ENCODE data around the gene BAIAP3.
A peak's percentile ranks its signal among the peaks of the same experiment; 100 is the strongest.

Gene BAIAP3

DNA sequence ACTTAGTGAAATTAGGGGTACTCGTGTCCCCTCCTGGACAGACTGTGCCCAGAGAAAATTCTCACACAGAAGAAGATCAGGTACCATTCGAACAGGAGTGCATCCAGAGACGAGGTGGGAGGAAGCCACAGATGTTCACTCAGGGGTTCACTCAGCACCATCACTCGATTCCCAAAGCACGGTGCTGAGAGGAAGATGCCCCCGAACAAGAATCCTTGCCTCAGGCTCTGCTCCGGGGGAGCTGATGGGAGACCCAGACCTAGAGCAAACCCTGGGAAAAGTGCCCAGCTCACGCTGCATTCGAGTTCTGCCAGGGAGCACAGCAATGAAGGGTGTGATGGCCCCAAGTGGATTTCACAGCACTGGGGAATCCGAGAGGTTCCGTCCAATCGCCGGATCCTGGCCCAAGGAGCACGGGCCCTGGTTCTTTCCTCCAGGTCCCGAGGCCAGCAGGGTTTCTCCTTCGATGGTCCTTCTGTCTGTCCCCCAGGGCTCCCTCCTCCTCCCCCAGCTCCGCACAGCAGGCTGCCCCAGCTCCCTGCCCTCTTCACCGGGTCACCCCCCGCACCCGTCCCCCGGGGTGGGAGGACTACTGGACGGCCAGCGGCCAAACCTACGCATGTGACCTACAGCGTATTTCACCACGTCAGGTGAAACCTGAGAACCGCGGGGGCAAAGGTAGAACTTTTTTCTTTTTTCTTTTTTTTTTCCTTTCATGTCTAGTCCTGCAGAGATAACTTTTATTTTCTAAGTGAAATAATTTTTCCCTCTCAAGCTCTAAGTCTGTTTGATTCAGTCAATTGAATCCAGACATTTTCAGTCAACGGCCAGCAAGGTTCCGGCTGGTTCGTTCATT, 34.2 kb upstream of the BAIAP3 start:
- no peak for DNase-seq (ENCODE audit: low spot score)

DNA sequence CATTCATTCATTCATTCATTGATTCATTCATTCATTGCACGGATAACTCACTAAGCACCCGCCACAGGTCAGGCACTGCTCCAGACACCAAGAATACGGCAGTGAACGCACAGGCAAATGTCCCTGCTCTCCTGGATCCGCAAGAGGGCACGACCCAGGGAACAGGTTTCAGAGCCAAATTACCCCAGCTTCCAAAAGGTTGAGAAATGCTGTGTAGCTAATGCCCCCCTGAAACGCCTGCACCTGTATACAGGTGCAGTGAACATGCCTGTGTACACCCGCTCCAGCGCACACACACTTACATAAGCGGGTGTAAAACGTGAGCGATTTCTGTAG, 33.6 kb upstream of the BAIAP3 start:
- no peak for DNase-seq (ENCODE audit: low spot score)

DNA sequence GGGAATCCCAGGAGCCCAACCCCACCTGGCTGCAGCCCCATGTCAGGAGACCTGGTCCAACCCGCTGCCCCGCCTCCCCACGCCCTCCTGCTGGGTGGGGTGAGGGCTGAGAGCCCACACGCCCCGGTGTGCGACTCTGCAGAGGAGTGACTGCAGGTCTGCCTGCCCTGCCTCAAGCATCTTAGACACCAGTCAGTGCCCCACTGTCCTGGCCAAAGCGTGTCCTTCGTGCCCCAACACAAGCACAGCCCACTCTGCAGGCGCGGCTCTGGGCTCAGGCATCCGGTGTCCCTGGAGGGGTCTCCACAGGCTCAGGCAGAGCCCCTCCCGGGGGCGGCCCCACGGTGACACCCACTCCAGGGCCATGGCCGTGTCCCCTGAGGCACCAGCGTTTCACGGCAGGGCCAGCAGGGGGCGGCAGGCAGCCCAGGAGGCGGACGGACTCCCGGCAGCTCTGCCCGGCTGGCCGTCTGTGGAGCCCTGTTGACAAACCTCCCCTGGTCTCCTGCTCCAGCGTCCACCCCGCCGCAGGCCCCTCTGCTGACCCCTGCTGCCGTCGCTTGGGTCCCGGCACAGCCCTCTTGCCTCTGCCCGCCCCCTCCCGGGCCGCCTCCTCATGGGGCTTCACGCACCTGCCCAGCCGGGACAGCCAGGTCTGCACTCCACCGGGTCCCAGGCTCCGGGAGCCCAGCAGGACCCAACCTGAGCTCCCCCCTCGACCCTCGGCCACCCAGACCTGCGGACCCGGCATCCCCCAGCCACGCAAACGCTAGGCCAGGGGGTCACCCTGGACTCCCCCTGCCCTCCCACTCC, 32.6 kb upstream of the BAIAP3 start:
- peak; percentile 75 for DNase-seq (ENCODE audit: low spot score)

DNA sequence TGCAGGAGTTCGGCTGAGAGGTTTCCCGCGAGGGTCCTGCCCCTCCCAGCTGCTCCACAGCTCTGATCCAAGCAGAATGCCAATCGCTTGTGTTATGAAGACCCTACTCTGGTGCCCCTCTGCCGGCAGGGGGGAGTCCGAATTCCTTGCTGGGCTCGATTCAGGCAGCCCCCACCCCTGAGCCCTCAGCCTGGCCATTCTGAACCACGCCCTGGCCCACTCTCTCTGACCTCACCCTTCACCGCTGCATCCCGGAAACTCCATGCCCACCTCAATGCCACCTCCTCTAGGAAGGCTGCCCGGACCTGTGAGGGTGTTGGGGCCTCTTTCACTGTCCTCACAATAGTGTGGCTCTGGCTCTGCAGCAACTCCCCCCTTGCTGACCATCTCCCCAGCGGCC, 31.9 kb upstream of the BAIAP3 start:
- no peak for DNase-seq (ENCODE audit: low spot score)

GRCh38 chr16:1305823-1306222, 27.6 kb upstream of the BAIAP3 start:
- no peak for DNase-seq (ENCODE audit: low spot score)

DNA sequence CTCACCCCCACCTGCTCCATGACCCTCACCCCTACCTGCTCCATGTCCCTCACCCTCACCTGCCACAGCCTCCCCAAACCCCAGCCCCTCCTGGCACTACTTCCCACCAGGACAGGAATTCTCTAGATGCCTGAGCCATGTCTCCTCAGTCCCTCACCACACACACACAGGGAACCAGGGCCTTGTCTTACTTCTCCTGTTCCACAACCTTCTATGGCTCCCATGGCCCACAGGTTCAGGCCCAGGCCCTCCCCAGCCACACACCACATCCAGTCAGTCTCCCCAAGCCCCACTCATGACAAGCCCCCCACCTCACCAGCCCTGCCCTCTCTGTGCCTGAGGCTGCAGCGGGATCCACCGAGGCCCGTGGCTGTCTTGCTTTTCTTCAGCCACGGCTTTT, 27.1 kb upstream of the BAIAP3 start:
- no peak for DNase-seq (ENCODE audit: low spot score)

DNA sequence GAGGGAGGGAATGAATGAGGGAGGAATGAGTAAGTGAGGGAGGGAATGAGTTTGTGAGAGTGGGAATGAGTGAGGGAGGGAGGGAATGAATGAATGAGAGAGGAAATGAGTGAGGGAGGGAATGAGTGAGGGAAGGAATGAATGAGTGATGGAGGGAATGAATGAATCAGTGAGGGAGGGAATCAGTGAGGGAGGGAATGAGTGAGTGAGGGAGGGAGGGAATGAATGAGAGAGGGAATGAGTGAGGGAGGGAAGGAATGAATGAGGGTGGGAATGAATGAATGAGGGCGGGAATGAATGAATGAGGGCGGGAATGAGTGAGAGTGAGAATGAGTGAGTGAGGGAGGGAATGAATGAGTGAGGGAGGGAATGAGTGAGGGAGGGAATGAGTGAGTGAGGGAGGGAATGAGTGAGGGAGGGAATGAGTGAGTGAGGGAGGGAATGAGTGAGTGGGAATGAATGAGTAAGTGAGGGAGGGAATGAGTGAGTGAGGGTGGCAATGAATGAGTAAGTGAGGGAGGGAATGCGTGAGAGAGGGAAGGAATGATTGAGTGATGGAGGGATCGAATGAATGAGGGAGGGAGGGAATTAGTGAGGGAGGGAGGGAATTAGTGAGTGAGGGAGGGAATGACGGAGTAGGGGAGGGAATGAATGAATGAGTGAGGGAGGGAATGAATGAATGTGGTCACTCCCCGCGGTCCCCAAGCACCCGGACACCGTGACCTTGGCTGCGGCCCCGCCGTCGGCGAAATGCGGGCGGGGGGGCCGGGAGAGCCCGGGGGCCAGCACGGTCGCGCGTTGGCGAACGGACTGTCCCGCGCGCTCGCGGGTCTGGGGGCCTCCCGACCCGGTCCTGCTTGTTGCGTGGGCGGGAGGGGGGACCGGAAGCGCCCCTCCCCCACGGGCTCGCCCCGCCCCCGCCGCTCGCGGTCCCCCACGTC, 25.1 kb upstream of the BAIAP3 start:
- DNase-seq (ENCODE audit: low spot score), result no peak

DNA sequence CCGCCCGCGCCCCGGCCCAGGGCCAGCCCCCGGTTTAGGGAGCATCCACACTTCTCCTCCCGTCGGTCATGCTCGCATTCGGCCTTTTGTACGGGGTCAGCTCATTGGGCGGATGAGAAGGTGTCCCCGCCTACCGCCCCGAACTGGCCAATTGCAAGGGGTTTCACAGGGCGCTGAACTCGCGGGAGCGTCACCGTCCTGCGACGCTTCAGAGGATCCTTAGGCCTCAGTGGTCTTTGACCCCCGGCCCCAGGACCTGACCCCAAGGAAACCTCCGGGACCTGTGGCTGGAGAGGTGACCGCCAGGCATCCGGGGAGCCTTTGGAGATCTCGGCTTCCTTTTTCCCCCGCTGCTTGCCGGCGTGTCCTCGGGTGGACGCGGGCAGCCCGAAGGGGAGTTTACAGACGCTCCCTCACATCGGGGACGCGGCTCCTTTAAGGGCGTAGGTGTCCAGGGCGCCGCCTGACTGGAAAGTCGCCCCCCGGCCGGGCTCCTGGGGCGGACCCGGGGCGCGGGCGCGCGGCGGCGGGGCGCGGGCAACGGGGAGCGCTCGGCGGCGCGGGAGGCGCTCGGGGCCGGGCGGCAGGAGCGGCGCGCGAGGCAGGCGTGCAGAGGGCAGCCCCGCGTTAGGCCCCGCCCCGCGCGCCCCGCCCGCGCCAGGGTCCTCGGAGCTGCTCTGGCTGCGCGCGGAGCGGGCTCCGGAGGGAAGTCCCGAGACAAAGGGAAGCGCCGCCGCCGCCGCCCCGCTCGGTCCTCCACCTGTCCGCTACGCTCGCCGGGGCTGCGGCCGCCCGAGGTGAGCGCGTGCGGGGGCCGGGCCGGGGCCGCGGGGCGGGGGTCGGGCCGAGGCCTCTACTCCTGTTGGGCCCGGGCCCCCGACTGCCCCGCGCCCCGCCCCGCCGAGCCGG, 24.2 kb upstream of the BAIAP3 start, which contains the start of gene UBE2I:
Gene UBE2I, plus strand, starts transcription at position 660 of the 909 bp plus-strand sequence. CDS start 4,395 bp downstream, outside the sequence.
- peak; percentile 98 for DNase-seq (ENCODE audit: low spot score)

DNA sequence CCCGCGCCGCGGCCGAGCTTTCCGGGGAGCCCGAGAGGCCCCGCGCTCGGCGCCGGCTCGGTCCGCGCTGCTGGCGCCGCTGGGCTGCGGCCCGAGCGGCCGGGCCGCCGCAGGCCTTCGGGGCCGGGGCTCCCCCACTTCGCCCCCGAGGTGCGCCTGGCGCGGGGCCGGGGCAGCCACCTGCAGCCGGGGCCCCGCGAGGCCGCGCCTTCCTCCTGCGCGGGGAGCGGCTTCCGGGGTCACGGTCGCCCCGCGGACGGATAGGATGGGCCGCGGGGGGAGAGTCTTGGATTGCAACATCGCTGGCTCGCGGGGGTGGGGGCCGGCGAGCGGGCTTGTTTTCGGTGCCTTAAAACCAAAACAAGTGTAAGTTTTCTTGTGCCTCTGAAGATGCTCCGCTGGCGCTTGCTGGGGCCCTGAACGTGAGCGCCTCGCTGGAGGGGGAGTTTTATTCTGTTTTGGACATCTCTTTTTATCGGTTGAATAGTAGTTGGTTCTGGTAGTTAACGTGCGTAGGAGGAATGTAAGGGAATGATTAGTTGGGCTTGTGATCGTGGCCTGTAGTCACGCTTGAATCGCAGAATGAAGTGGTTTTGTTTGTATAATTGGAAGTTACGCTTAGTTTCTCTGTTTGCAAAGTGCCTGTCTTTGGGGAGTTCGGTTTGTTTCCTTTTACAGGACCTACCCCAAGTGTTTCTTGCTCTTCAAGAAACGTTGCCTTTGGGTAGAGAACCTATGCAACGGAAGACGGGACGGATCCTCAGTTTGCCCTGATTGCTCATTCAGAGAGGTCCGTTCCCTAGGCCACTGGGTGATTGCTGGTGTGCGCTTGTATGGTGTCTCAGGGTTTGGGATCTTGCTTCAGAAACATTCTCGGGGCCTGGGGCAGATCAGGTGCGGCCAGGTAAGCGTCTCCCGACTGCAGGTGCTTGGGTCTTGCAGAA, 23.3 kb upstream of the BAIAP3 start:
- DNase-seq (ENCODE audit: low spot score), result peak; percentile 59

DNA sequence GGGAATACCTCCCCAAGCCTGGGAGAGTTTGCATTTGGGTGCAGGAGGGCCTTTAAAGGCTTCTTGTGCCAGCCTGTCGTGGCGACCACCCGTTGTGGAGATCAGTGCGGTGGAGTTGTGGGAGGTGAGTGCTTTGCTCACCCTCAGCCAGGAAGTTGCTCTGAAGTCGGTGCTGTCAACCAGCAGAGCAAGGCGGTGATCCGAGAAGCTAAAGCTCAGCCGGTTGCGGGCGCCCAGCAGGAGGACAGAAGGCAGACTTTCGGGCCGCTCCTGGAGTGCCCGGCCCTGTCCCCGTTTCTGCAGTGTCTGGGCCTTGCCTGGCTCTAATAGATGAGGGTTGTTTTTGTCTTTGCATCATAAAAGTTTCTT, 22.6 kb upstream of the BAIAP3 start:
- DNase-seq (ENCODE audit: low spot score), result peak; percentile 70

- DNase-seq (ENCODE audit: low spot score), result peak; percentile 36
Measured at GRCh38 chr16:1311212-1311737, 22.2 kb upstream of the BAIAP3 start.

DNA sequence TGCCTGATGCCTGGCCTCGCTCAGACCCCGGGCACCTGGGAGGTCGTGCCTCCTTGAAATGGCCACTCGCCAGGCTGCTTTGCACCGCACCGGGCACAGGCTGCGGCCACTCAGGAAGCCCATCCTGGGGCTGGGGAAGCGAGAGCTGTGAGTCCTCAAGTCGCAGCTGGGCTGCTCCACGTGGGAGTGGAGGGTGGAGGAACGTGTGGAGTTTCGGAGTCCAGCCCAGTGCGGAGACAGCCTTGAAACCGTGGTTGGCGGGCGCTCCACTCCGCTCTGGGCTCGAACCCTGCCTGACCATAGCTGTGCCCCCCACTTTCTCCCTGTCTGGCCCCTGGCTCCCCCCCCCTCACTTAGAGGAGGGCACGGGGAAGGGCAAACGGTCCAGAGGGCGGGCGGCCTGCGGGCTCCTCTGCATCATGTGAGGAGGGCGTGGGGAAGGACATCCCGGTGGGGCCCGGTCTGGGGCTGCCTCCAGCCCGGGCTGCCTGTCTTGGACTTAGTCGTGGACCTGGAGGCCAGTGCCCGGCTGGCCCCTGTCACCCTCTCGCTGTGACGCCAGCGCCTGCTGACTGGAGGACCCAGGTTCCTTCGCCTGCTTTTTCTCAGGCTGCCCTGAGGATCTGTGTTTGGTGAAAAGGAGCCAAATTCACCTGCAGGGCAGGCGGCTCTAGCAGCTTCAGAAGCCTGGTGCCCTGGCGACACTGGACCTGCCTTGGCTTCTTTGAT, 21.5 kb upstream of the BAIAP3 start:
- DNase-seq (ENCODE audit: low spot score), result no peak

GRCh38 chr16:1312467-1312816, 21.0 kb upstream of the BAIAP3 start:
- DNase-seq (ENCODE audit: low spot score), result no peak

DNA sequence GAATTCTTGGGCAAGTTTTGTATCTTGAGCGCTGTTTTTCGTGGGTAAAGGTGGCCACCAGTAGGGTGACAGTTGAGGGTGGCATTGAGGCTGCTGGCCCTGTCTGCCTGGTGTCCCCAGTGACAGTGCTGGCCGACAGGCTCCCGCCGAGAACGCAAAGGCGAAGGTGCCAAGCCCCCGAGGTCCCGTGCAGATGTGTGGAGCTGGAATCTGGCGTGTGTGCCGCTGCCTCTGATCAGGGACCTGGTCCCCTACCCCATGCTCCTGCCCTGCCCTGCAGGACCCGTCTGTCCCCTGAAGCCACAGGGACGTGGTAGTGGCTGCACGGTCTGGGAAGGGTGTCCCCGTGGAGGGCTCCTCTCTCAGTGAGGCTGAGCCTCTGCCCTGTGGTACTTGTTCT, 20.5 kb upstream of the BAIAP3 start:
- DNase-seq (ENCODE audit: low spot score), result no peak

DNA sequence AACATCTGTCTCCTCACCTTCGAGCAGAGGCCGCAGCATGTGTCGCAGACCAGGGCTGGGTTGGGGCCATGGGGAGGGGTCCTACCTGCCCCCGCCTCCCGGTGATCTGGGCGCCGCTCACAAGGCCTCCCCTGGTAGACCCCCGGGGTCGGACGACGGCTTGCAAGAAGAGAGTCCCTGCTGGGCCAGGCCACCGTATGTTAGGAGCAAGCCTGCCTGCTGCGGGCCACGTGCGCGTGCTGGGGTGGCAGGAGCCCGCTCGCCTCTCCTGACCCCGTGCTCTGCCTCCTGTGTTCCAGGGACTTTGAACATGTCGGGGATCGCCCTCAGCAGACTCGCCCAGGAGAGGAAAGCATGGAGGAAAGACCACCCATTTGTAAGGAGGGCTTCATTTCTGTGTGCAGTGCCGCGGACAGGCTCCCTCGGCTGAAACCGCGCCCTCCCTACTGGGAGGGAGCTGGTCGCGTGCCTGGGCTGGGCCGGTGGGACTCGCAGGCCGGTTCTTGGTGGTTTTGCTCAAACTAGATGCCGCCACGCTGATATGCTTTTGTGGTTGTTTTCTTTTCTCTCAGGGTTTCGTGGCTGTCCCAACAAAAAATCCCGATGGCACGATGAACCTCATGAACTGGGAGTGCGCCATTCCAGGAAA, 19.6 kb upstream of the BAIAP3 start:
- DNase-seq (ENCODE audit: low spot score), result no peak

- DNase-seq (ENCODE audit: low spot score), result no peak
Measured at GRCh38 chr16:1314399-1315068, 18.9 kb upstream of the BAIAP3 start.

- DNase-seq (ENCODE audit: low spot score), result no peak
Measured at GRCh38 chr16:1315081-1316032, 18.1 kb upstream of the BAIAP3 start.

All from NAMALWA (cell line).